ENCODE data around the gene AGTRAP.

The AGTRAP gene

GRCh38 chr1:11731691-11732283 lies 4.1 kb upstream of the AGTRAP start:
- DNase-seq: peak; percentile 42

- no peak for DNase-seq
These were observed 2.6 kb upstream of the AGTRAP start for GRCh38 chr1:11733306-11733705.

GRCh38 chr1:11735531-11735853 lies 444 bp upstream of the AGTRAP start:
- no peak for DNase-seq

GRCh38 chr1:11736746-11737639 lies 1.1 kb downstream of the AGTRAP start:
- DNase-seq: no peak

- no peak for DNase-seq
These were observed 2.2 kb downstream of the AGTRAP start for GRCh38 chr1:11738096-11738495.

- no peak for DNase-seq
These were observed 2.8 kb downstream of the AGTRAP start for GRCh38 chr1:11738783-11739182.

- DNase-seq: no peak
These were observed 4.6 kb downstream of the AGTRAP start for GRCh38 chr1:11740258-11741192.

GRCh38 chr1:11741482-11741881 lies 5.5 kb downstream of the AGTRAP start:
- DNase-seq: no peak

- DNase-seq: no peak
These were observed 6.1 kb downstream of the AGTRAP start for GRCh38 chr1:11741919-11742558.

GRCh38 chr1:11744287-11744686 lies 8.4 kb downstream of the AGTRAP start:
- DNase-seq: no peak

GRCh38 chr1:11746092-11746491 lies 10.2 kb downstream of the AGTRAP start:
- no peak for DNase-seq

GRCh38 chr1:11746795-11747487 lies 11.0 kb downstream of the AGTRAP start:
- DNase-seq: no peak

- DNase-seq: no peak
These were observed 12.6 kb downstream of the AGTRAP start for GRCh38 chr1:11748294-11749202.

- DNase-seq: no peak
These were observed 13.3 kb downstream of the AGTRAP start for GRCh38 chr1:11749203-11749689.

GRCh38 chr1:11749996-11750395 lies 14.1 kb downstream of the AGTRAP start:
- no peak for DNase-seq

GRCh38 chr1:11751087-11751486 lies 15.2 kb downstream of the AGTRAP start:
- no peak for DNase-seq

- DNase-seq: no peak
These were observed 16.6 kb downstream of the AGTRAP start for GRCh38 chr1:11752359-11753088.

GRCh38 chr1:11753555-11754208 lies 17.7 kb downstream of the AGTRAP start:
- DNase-seq: no peak

GRCh38 chr1:11757047-11757446 lies 21.1 kb downstream of the AGTRAP start:
- no peak for DNase-seq
